HCEC 1CT (cell line): ENCODE measurements around the gene TUBGCP6.
"Not testable (repeated sequence)": the region's sequence is repeated elsewhere in the genome, so short reads cannot be mapped to it uniquely, and the experiment has no call there.

ENCODE experiments used
- DNase-seq: peaks from one replicate; pipeline ENCODE4 v3.0.0-alpha.2; 2017

TUBGCP6 gene

GRCh38 chr22:50278461-50278860 lies 33.6 kb upstream of the TUBGCP6 start:
- DNase-seq = no peak

- no peak for DNase-seq
These were observed 32.9 kb upstream of the TUBGCP6 start for GRCh38 chr22:50277761-50278160.

- DNase-seq = no peak
These were observed 31.3 kb upstream of the TUBGCP6 start for GRCh38 chr22:50276143-50276542.

GRCh38 chr22:50275181-50276055 lies 30.6 kb upstream of the TUBGCP6 start:
- DNase-seq = no peak

- DNase-seq = no peak
These were observed 29.9 kb upstream of the TUBGCP6 start for GRCh38 chr22:50274771-50275170.

- peak; percentile 59 for DNase-seq
These were observed 29.5 kb upstream of the TUBGCP6 start for GRCh38 chr22:50274311-50274710.

- DNase-seq = not testable (repeated sequence)
These were observed 29.0 kb upstream of the TUBGCP6 start for GRCh38 chr22:50273781-50274180.

- not testable (repeated sequence) for DNase-seq
These were observed 28.5 kb upstream of the TUBGCP6 start for GRCh38 chr22:50273352-50273751.

- DNase-seq = no peak
These were observed 27.4 kb upstream of the TUBGCP6 start for GRCh38 chr22:50272044-50272802.

GRCh38 chr22:50271519-50271970 lies 26.7 kb upstream of the TUBGCP6 start:
- DNase-seq = peak; percentile 34

GRCh38 chr22:50270666-50271394 lies 26.0 kb upstream of the TUBGCP6 start:
- peak; percentile 59 for DNase-seq

- no peak for DNase-seq
These were observed 25.3 kb upstream of the TUBGCP6 start, which contains the start of gene MAPK11 for GRCh38 chr22:50269970-50270665. Gene MAPK11 (minus strand): TSS chr22:50270380. CDS start chr22:50270292, 88 bp downstream.

- no peak for DNase-seq
These were observed 24.7 kb upstream of the TUBGCP6 start for GRCh38 chr22:50269573-50269969.

- no peak for DNase-seq
These were observed 23.9 kb upstream of the TUBGCP6 start for GRCh38 chr22:50268655-50269113.

GRCh38 chr22:50267591-50268390 lies 23.0 kb upstream of the TUBGCP6 start:
- no peak for DNase-seq

GRCh38 chr22:50266994-50267393 lies 22.2 kb upstream of the TUBGCP6 start:
- no peak for DNase-seq

- DNase-seq = no peak
These were observed 20.3 kb upstream of the TUBGCP6 start for GRCh38 chr22:50264946-50265669.

GRCh38 chr22:50264104-50264745 lies 19.4 kb upstream of the TUBGCP6 start:
- no peak for DNase-seq

- DNase-seq = no peak
These were observed 18.3 kb upstream of the TUBGCP6 start for GRCh38 chr22:50262973-50263617.

- no peak for DNase-seq
These were observed 17.7 kb upstream of the TUBGCP6 start for GRCh38 chr22:50262460-50262911.
